Measurements from ENCODE around the gene CCDC138.

The CCDC138 gene

GRCh38 chr2:108916122-108916795 lies 129.7 kb downstream of the CCDC138 start (continued):
- no peak for TF ChIP-seq CREB5 (CRISPR knock-in tag; IDR thresholded peaks at IDR 0.05; ENCODE audit: low read depth)

DNA sequence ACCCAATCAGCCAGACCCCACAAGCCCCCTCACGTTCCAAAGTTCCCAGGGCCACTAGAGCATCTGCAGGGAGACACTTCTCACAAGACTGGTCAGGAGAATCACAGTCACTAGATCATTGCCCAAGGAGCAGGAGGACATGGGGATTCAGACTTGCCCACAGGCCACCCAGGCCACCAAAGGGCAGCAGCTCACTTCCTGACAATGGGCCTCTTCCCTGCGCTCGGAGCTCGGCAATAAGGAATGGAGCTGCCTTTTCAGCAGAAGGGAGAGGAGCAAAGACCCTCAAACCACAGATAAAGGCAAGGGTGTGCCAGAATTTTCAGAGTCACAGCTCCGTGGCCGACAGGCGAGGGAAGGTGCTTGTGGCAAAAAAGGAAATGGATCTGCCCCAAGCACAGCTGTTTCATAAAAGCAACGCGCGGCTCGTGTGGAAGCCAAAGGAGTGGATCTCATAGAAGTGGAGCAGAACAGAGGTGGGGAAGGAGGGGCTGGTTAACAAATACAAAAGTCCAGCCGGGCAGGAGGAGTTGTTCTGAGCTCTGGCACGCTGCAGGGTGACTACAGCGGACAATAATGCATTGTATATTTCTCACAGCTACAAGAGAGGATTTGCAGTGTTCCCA lies 130.3 kb downstream of the CCDC138 start:
- TF ChIP-seq PPARA (CRISPR knock-in tag; IDR thresholded peaks at IDR 0.05; ENCODE audit: borderline replicate concordance) (no peak), ESRRG (CRISPR knock-in tag; IDR thresholded peaks at IDR 0.05) (no peak), RARB (CRISPR knock-in tag; IDR thresholded peaks at IDR 0.05) (no peak), ZNF8 (CRISPR knock-in tag; IDR thresholded peaks at IDR 0.05) (no peak), ZNF565 (CRISPR knock-in tag; conservative IDR thresholded peaks at IDR 0.05; ENCODE audit: low read depth) (no peak), POU6F1 (CRISPR knock-in tag; IDR thresholded peaks at IDR 0.05; ENCODE audit: borderline replicate concordance, low read depth) (no peak), CSDC2 (CRISPR knock-in tag; IDR thresholded peaks at IDR 0.05) (no peak), ISL1 (CRISPR knock-in tag; IDR thresholded peaks at IDR 0.05) (no peak), ZNF70 (CRISPR knock-in tag; IDR thresholded peaks at IDR 0.05) (no peak), ARNTL (CRISPR knock-in tag; IDR thresholded peaks at IDR 0.05; ENCODE audit: borderline replicate concordance, low read depth) (no peak), CREB5 (CRISPR knock-in tag; IDR thresholded peaks at IDR 0.05; ENCODE audit: low read depth) (no peak), GLIS3 (CRISPR knock-in tag; IDR thresholded peaks at IDR 0.05) (no peak), OSR1 (CRISPR knock-in tag; IDR thresholded peaks at IDR 0.05) (no peak)
- TF ChIP-seq, protein P1, sequence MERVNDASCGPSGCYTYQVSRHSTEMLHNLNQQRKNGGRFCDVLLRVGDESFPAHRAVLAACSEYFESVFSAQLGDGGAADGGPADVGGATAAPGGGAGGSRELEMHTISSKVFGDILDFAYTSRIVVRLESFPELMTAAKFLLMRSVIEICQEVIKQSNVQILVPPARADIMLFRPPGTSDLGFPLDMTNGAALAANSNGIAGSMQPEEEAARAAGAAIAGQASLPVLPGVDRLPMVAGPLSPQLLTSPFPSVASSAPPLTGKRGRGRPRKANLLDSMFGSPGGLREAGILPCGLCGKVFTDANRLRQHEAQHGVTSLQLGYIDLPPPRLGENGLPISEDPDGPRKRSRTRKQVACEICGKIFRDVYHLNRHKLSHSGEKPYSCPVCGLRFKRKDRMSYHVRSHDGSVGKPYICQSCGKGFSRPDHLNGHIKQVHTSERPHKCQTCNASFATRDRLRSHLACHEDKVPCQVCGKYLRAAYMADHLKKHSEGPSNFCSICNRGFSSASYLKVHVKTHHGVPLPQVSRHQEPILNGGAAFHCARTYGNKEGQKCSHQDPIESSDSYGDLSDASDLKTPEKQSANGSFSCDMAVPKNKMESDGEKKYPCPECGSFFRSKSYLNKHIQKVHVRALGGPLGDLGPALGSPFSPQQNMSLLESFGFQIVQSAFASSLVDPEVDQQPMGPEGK (CRISPR knock-in tag; IDR thresholded peaks at IDR 0.05; ENCODE audit: borderline replicate concordance), result no peak
- TF ChIP-seq, protein P2, sequence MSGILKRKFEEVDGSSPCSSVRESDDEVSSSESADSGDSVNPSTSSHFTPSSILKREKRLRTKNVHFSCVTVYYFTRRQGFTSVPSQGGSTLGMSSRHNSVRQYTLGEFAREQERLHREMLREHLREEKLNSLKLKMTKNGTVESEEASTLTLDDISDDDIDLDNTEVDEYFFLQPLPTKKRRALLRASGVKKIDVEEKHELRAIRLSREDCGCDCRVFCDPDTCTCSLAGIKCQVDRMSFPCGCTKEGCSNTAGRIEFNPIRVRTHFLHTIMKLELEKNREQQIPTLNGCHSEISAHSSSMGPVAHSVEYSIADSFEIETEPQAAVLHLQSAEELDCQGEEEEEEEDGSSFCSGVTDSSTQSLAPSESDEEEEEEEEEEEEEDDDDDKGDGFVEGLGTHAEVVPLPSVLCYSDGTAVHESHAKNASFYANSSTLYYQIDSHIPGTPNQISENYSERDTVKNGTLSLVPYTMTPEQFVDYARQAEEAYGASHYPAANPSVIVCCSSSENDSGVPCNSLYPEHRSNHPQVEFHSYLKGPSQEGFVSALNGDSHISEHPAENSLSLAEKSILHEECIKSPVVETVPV (CRISPR knock-in tag; IDR thresholded peaks at IDR 0.05), result no peak
- TF ChIP-seq, protein P3, sequence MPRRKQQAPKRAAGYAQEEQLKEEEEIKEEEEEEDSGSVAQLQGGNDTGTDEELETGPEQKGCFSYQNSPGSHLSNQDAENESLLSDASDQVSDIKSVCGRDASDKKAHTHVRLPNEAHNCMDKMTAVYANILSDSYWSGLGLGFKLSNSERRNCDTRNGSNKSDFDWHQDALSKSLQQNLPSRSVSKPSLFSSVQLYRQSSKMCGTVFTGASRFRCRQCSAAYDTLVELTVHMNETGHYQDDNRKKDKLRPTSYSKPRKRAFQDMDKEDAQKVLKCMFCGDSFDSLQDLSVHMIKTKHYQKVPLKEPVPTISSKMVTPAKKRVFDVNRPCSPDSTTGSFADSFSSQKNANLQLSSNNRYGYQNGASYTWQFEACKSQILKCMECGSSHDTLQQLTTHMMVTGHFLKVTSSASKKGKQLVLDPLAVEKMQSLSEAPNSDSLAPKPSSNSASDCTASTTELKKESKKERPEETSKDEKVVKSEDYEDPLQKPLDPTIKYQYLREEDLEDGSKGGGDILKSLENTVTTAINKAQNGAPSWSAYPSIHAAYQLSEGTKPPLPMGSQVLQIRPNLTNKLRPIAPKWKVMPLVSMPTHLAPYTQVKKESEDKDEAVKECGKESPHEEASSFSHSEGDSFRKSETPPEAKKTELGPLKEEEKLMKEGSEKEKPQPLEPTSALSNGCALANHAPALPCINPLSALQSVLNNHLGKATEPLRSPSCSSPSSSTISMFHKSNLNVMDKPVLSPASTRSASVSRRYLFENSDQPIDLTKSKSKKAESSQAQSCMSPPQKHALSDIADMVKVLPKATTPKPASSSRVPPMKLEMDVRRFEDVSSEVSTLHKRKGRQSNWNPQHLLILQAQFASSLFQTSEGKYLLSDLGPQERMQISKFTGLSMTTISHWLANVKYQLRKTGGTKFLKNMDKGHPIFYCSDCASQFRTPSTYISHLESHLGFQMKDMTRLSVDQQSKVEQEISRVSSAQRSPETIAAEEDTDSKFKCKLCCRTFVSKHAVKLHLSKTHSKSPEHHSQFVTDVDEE (CRISPR knock-in tag; IDR thresholded peaks at IDR 0.05), result no peak
- ATAC-seq, result no peak

GRCh38 chr2:108917526-108917925 lies 131.0 kb downstream of the CCDC138 start:
- no peak for ATAC-seq
- no peak for TF ChIP-seq CREB5 (CRISPR knock-in tag; IDR thresholded peaks at IDR 0.05; ENCODE audit: low read depth)
- TF ChIP-seq GLIS3 (CRISPR knock-in tag; IDR thresholded peaks at IDR 0.05), result no peak
- no peak for TF ChIP-seq ESRRG (CRISPR knock-in tag; IDR thresholded peaks at IDR 0.05)
- TF ChIP-seq SNAI2 (CRISPR knock-in tag; IDR thresholded peaks at IDR 0.05), result no peak
- TF ChIP-seq ZFP30 (CRISPR knock-in tag; IDR thresholded peaks at IDR 0.05), result no peak
- TF ChIP-seq, protein P2 (CRISPR knock-in tag; IDR thresholded peaks at IDR 0.05), result no peak
- TF ChIP-seq TOX (CRISPR knock-in tag; IDR thresholded peaks at IDR 0.05; ENCODE audit: borderline replicate concordance), result no peak
- TF ChIP-seq ZNF565 (CRISPR knock-in tag; conservative IDR thresholded peaks at IDR 0.05; ENCODE audit: low read depth), result no peak
- TF ChIP-seq CSDC2 (CRISPR knock-in tag; IDR thresholded peaks at IDR 0.05), result no peak
- TF ChIP-seq OSR1 (CRISPR knock-in tag; IDR thresholded peaks at IDR 0.05), result no peak
- no peak for TF ChIP-seq RARB (CRISPR knock-in tag; IDR thresholded peaks at IDR 0.05)
- TF ChIP-seq PPARA (CRISPR knock-in tag; IDR thresholded peaks at IDR 0.05; ENCODE audit: borderline replicate concordance), result no peak
- no peak for TF ChIP-seq ZFP3 (CRISPR knock-in tag; IDR thresholded peaks at IDR 0.05)
- TF ChIP-seq TCF4 (CRISPR knock-in tag; IDR thresholded peaks at IDR 0.05; ENCODE audit: borderline replicate concordance), result no peak

Data from SK-N-SH treated with all-trans-retinoic acid at 6 μM for 48 hours (cell line).